SK-N-SH treated with all-trans-retinoic acid at 6 μM for 48 hours (cell line): ENCODE results near the gene AMELY.

Source experiments
- ATAC-seq: fragments of 200-7000 bp; cut with Tn5 transposase; 3 replicates; pipeline ENCODE4 v1.9.1; 2020; ENCODE audit warnings: mild to moderate bottlenecking, moderate library complexity
- BACH2 ChIP-seq: fragments of 250-450 bp; sonication (Bioruptor Pico); IDR thresholded peaks from 2 replicates; pipeline ENCODE4 v1.9.0; 2021; ENCODE audit warnings: mild to moderate bottlenecking, borderline replicate concordance
- CREB5 ChIP-seq: fragments of 250-450 bp; sonication (Bioruptor Pico); IDR thresholded peaks from 2 replicates; pipeline ENCODE4 v1.5.1; 2020; ENCODE audit warnings: low read depth, mild to moderate bottlenecking, moderate library complexity
- CSDC2 ChIP-seq: fragments of 250-450 bp; sonication (Bioruptor Pico); IDR thresholded peaks from 2 replicates; pipeline ENCODE4 v1.5.0; 2020; ENCODE audit warnings: mild to moderate bottlenecking, moderate library complexity
- ESRRG ChIP-seq: fragments of 250-450 bp; sonication (Bioruptor Pico); IDR thresholded peaks from 2 replicates; pipeline ENCODE4 v1.6.1; 2021; ENCODE audit warnings: mild to moderate bottlenecking
- GLIS3 ChIP-seq: fragments of 250-450 bp; sonication (Bioruptor Pico); IDR thresholded peaks from 2 replicates; pipeline ENCODE4 v1.5.0; 2020; ENCODE audit warnings: mild to moderate bottlenecking, moderate library complexity
- ISL1 ChIP-seq: fragments of 250-450 bp; sonication (Bioruptor Pico); IDR thresholded peaks from 2 replicates; pipeline ENCODE4 v2.1.2; 2022; ENCODE audit warnings: mild to moderate bottlenecking, moderate library complexity
- OSR1 ChIP-seq: fragments of 250-450 bp; sonication (Bioruptor Pico); IDR thresholded peaks from 2 replicates; pipeline ENCODE4 v1.8.0; 2022; ENCODE audit warnings: moderate library complexity, mild to moderate bottlenecking, inconsistent platforms
- PPARA ChIP-seq: fragments of 250-450 bp; sonication (Bioruptor Pico); IDR thresholded peaks from 2 replicates; pipeline ENCODE4 v1.5.0; 2020; ENCODE audit warnings: mild to moderate bottlenecking, borderline replicate concordance
- RARB ChIP-seq: fragments of 250-450 bp; sonication (Bioruptor Pico); IDR thresholded peaks from 2 replicates; pipeline ENCODE4 v1.8.0; 2021; ENCODE audit warnings: mild to moderate bottlenecking, moderate library complexity
- SNAI2 ChIP-seq: fragments of 250-450 bp; sonication (Bioruptor Pico); IDR thresholded peaks from 2 replicates; pipeline ENCODE4 v1.5.0; 2020; ENCODE audit warnings: mild to moderate bottlenecking, moderate library complexity
- TCF4 ChIP-seq: fragments of 250-450 bp; sonication (Bioruptor Pico); IDR thresholded peaks from 2 replicates; pipeline ENCODE4 v1.8.0; 2021; ENCODE audit warnings: mild to moderate bottlenecking, moderate library complexity, borderline replicate concordance
- TOX ChIP-seq: fragments of 250-450 bp; sonication (Bioruptor Pico); IDR thresholded peaks from 2 replicates; pipeline ENCODE4 v1.8.0; 2021; ENCODE audit warnings: mild to moderate bottlenecking, moderate library complexity, borderline replicate concordance
- ZC3H10 ChIP-seq: fragments of 250-450 bp; sonication (Bioruptor Pico); IDR thresholded peaks from 2 replicates; pipeline ENCODE4 v1.5.1; 2021; ENCODE audit warnings: mild to moderate bottlenecking, moderate library complexity
- ZFP3 ChIP-seq: fragments of 250-450 bp; sonication (Bioruptor Pico); IDR thresholded peaks from 2 replicates; pipeline ENCODE4 v1.5.0; 2020; ENCODE audit warnings: mild to moderate bottlenecking, moderate library complexity
- ZNF565 ChIP-seq: fragments of 450-650 bp; formaldehyde crosslinking; conservative IDR thresholded peaks from 2 replicates; pipeline ENCODE4 v1.5.0; 2020; ENCODE audit warnings: low read depth, mild to moderate bottlenecking, moderate library complexity
- TF ChIP-seq, protein P1 (sequence below): fragments of 250-450 bp; sonication (Bioruptor Pico); IDR thresholded peaks from 2 replicates; pipeline ENCODE4 v1.5.0; 2020; ENCODE audit warnings: mild to moderate bottlenecking, moderate library complexity
- TF ChIP-seq, protein P2 (sequence below): fragments of 250-450 bp; sonication (Bioruptor Pico); IDR thresholded peaks from 2 replicates; pipeline ENCODE4 v1.5.1; 2021; ENCODE audit warnings: mild to moderate bottlenecking, moderate library complexity
- TF ChIP-seq, protein P3 (sequence below): fragments of 250-450 bp; sonication (Bioruptor Pico); IDR thresholded peaks from 2 replicates; pipeline ENCODE4 v1.8.0; 2020; ENCODE audit warnings: mild to moderate bottlenecking, moderate library complexity, borderline replicate concordance

Gene AMELY

GRCh38 chrY:6895236-6895635 is 16.3 kb downstream of the AMELY start:
- ATAC-seq, result no peak
- TF ChIP-seq TCF4 (CRISPR knock-in tag) (no peak), CSDC2 (no peak), ESRRG (CRISPR knock-in tag) (no peak), ZC3H10 (no peak), CREB5 (no peak), ISL1 (no peak), GLIS3 (CRISPR knock-in tag) (no peak), PPARA (no peak), RARB (CRISPR knock-in tag) (no peak)
- TF ChIP-seq, protein P1, sequence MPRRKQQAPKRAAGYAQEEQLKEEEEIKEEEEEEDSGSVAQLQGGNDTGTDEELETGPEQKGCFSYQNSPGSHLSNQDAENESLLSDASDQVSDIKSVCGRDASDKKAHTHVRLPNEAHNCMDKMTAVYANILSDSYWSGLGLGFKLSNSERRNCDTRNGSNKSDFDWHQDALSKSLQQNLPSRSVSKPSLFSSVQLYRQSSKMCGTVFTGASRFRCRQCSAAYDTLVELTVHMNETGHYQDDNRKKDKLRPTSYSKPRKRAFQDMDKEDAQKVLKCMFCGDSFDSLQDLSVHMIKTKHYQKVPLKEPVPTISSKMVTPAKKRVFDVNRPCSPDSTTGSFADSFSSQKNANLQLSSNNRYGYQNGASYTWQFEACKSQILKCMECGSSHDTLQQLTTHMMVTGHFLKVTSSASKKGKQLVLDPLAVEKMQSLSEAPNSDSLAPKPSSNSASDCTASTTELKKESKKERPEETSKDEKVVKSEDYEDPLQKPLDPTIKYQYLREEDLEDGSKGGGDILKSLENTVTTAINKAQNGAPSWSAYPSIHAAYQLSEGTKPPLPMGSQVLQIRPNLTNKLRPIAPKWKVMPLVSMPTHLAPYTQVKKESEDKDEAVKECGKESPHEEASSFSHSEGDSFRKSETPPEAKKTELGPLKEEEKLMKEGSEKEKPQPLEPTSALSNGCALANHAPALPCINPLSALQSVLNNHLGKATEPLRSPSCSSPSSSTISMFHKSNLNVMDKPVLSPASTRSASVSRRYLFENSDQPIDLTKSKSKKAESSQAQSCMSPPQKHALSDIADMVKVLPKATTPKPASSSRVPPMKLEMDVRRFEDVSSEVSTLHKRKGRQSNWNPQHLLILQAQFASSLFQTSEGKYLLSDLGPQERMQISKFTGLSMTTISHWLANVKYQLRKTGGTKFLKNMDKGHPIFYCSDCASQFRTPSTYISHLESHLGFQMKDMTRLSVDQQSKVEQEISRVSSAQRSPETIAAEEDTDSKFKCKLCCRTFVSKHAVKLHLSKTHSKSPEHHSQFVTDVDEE (CRISPR knock-in tag), result no peak
- TF ChIP-seq, protein P2, sequence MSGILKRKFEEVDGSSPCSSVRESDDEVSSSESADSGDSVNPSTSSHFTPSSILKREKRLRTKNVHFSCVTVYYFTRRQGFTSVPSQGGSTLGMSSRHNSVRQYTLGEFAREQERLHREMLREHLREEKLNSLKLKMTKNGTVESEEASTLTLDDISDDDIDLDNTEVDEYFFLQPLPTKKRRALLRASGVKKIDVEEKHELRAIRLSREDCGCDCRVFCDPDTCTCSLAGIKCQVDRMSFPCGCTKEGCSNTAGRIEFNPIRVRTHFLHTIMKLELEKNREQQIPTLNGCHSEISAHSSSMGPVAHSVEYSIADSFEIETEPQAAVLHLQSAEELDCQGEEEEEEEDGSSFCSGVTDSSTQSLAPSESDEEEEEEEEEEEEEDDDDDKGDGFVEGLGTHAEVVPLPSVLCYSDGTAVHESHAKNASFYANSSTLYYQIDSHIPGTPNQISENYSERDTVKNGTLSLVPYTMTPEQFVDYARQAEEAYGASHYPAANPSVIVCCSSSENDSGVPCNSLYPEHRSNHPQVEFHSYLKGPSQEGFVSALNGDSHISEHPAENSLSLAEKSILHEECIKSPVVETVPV (CRISPR knock-in tag), result no peak

- no peak for TF ChIP-seq BACH2 (CRISPR knock-in tag)
- TF ChIP-seq, protein P2 (CRISPR knock-in tag), result no peak
- TF ChIP-seq, protein P3, sequence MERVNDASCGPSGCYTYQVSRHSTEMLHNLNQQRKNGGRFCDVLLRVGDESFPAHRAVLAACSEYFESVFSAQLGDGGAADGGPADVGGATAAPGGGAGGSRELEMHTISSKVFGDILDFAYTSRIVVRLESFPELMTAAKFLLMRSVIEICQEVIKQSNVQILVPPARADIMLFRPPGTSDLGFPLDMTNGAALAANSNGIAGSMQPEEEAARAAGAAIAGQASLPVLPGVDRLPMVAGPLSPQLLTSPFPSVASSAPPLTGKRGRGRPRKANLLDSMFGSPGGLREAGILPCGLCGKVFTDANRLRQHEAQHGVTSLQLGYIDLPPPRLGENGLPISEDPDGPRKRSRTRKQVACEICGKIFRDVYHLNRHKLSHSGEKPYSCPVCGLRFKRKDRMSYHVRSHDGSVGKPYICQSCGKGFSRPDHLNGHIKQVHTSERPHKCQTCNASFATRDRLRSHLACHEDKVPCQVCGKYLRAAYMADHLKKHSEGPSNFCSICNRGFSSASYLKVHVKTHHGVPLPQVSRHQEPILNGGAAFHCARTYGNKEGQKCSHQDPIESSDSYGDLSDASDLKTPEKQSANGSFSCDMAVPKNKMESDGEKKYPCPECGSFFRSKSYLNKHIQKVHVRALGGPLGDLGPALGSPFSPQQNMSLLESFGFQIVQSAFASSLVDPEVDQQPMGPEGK, result no peak
- TF ChIP-seq TOX (CRISPR knock-in tag), result no peak
- TF ChIP-seq, all 23 proteins: peak for 0
- ATAC-seq, result no peak
Measured at GRCh38 chrY:6894496-6894895, 17.1 kb downstream of the AMELY start.

DNA sequence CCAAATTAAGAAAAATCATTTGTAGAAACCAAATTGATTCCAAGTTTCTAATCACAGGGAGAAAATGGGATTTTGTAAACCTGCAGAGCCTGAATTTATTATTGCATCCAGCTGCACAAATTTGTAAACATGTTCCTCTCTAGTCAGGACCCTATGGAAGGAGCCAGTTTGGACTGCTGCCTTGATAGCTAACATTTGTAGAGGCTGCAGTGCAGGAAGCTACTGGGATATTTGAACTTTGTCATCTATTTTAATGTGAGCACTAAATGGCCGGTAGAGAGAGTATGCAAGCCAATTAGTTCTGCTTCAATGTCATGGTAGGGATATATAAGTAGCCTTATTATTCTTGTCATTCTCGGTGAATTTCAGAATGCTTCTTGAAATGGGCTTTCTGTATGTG is 62.2 kb downstream of the AMELY start:
- ATAC-seq, result no peak
- TF ChIP-seq SNAI2 (CRISPR knock-in tag) (no peak), ZNF565 (CRISPR knock-in tag) (no peak), ZFP3 (CRISPR knock-in tag) (no peak), OSR1 (no peak), RARB (CRISPR knock-in tag) (no peak), PPARA (no peak), BACH2 (CRISPR knock-in tag) (no peak), CREB5 (no peak), TOX (CRISPR knock-in tag) (no peak)
- TF ChIP-seq, protein P2 (CRISPR knock-in tag), result no peak
- TF ChIP-seq, protein P3, result no peak
- TF ChIP-seq, protein P1 (CRISPR knock-in tag), result no peak
